K562 (cell line): ENCODE measurements around the gene IRF3. TPM values are rescaled to one million over a fixed set of nuclear protein-coding genes. Genes with fewer than 3 reads are reported as not detected.

Experiments
- BMI1 ChIP-seq: fragments of 150-350 bp; IDR thresholded peaks from 2 replicates; pipeline ENCODE4 v1.6.1; 2014; ENCODE audit warnings: low read length
- CEBPB ChIP-seq: fragments of 450-650 bp; IDR thresholded peaks from 2 replicates; pipeline ENCODE4 v1.6.1; 2016; ENCODE audit warnings: missing genetic modification characterization, missing compliant biosample characterization
- EGR1 ChIP-seq: fragments of 450-650 bp; conservative IDR thresholded peaks from 2 replicates; pipeline ENCODE4 v1.6.1; 2017; ENCODE audit warnings: mild to moderate bottlenecking
- HDAC2 ChIP-seq: fragments of 450-650 bp; IDR thresholded peaks from 2 replicates; pipeline ENCODE4 v1.6.1; 2016; ENCODE audit warnings: mild to moderate bottlenecking
- JUND ChIP-seq, 2 experiments: IDR thresholded peaks; 2 replicates in 1 of 2; 3 replicates in 1 of 2; pipeline ENCODE4 v1.6.1; 2011; ENCODE audit warnings: borderline replicate concordance in 2 of 2, low read depth in 2 of 2, low read length in 2 of 2, improper control_type of control experiment in 1 of 2, missing biosample characterization in 1 of 2, missing genetic modification characterization in 1 of 2, missing genetic modification reagents in 1 of 2
- RAD21 ChIP-seq, 2 experiments: fragments of 250-450 bp in 1 of 2; fragments of 450-650 bp in 1 of 2; sonication (Bioruptor Pico) in 1 of 2; formaldehyde crosslinking in 1 of 2; IDR thresholded peaks in 1 of 2; conservative IDR thresholded peaks in 1 of 2; 2 replicates each; pipeline versions ENCODE4 v1.4.0 to v1.8.0; 2020 to 2022; ENCODE audit warnings: mild to moderate bottlenecking in 2 of 2, moderate library complexity in 1 of 2
- SIN3B ChIP-seq: fragments of 450-650 bp; IDR thresholded peaks from 2 replicates; pipeline ENCODE4 v1.6.1; 2017; ENCODE audit warnings: low read depth, mild to moderate bottlenecking, moderate library complexity
- SMC3 ChIP-seq: conservative IDR thresholded peaks from 2 replicates; pipeline ENCODE4 v1.6.1; 2011; ENCODE audit warnings: low read depth, low read length, improper control_type of control experiment; ENCODE audit not compliant: insufficient read depth
- SREBF2 ChIP-seq: sonication (generic); formaldehyde crosslinking; IDR thresholded peaks from 2 replicates; pipeline ENCODE4 v1.4.0; 2020; ENCODE audit warnings: mild to moderate bottlenecking, missing genetic modification reagents
- TCF15 ChIP-seq: fragments of 250-450 bp; sonication (Bioruptor Pico); IDR thresholded peaks from 2 replicates; pipeline ENCODE4 v1.8.0; 2022; ENCODE audit warnings: moderate library complexity, mild to moderate bottlenecking, inconsistent platforms
- THRAP3 ChIP-seq: fragments of 450-650 bp; IDR thresholded peaks from 2 replicates; pipeline ENCODE4 v1.6.1; 2016; ENCODE audit warnings: mild to moderate bottlenecking, inconsistent platforms, borderline replicate concordance
- YY1 ChIP-seq, 3 experiments: IDR thresholded peaks; 2 replicates each; pipeline ENCODE4 v1.6.1; 2011; ENCODE audit warnings: low read length in 2 of 3, mild to moderate bottlenecking in 2 of 3, moderate library complexity in 2 of 3, borderline replicate concordance in 1 of 3, control low read depth in 1 of 3, low read depth in 1 of 3; ENCODE audit not compliant: insufficient read depth in 3 of 3, insufficient replicate concordance in 2 of 3, control insufficient read depth in 1 of 3, insufficient read length in 1 of 3; ENCODE audit errors: extremely low read depth in 1 of 3
- ZFP36 ChIP-seq: fragments of 150-350 bp; IDR thresholded peaks from 2 replicates; pipeline ENCODE4 v1.6.1; 2018; ENCODE audit warnings: low read length, low read depth; ENCODE audit not compliant: partially characterized antibody
- ZNF584 ChIP-seq: fragments of 200-800 bp; sonication (Bioruptor generic); IDR thresholded peaks from 2 replicates; pipeline ENCODE4 v1.6.1; 2016; ENCODE audit warnings: low read depth, mild to moderate bottlenecking, missing genetic modification characterization, missing compliant biosample characterization
- ZNF699 ChIP-seq: fragments of 250-450 bp; sonication (Bioruptor Pico); IDR thresholded peaks from 2 replicates; pipeline ENCODE4 v1.8.0; 2021; ENCODE audit warnings: mild to moderate bottlenecking, moderate library complexity; ENCODE audit not compliant: insufficient replicate concordance
- ZNF75A ChIP-seq: fragments of 450-650 bp; formaldehyde crosslinking; IDR thresholded peaks from 2 replicates; pipeline ENCODE4 v1.4.0; 2020; ENCODE audit warnings: mild to moderate bottlenecking
- ZNF766 ChIP-seq: fragments of 200-800 bp; sonication (Bioruptor generic); conservative IDR thresholded peaks from 2 replicates; pipeline ENCODE4 v1.6.1; 2016; ENCODE audit warnings: missing genetic modification characterization, missing compliant biosample characterization
- polyA plus RNA-seq, 8 experiments: library from polyadenylated mRNA; depleted of rRNA in 4 of 8; stranded (reverse) in 5 of 8; unstranded in 3 of 8; fragments of >200 nt; fragmentation: Nextera tagmentation in 2 of 8; fragmentation: Illumina TruSeq in 1 of 8; extraction: Ambion mirVana in 2 of 8; extraction: Trizol in 1 of 8; gene quantifications; 2 replicates each; pipeline versions ENCODE4 v1.2.1 to v1.2.3, GENCODE V29; 2011 to 2014; ENCODE audit warnings: inconsistent platforms in 1 of 8, missing spikeins in 1 of 8
- total RNA-seq, 7 experiments: library from RNA; depleted of rRNA in 6 of 7; stranded (reverse); fragments of >200 nt in 6 of 7; fragmentation: Illumina TruSeq in 2 of 7; extraction: Trizol in 2 of 7; gene quantifications; 2 replicates each; pipeline versions ENCODE4 v1.2.1 to v1.2.3, GENCODE V29; 2011 to 2021; ENCODE audit warnings: low replicate concordance in 1 of 7
- TF ChIP-seq, protein P1 (sequence below): fragments of 200-800 bp; sonication (Bioruptor generic); IDR thresholded peaks from 2 replicates; pipeline ENCODE4 v1.6.1; 2017; ENCODE audit warnings: missing genetic modification characterization, missing compliant biosample characterization
- TF ChIP-seq, protein P2 (sequence below): fragments of 250-450 bp; sonication (Bioruptor Pico); IDR thresholded peaks from 2 replicates; pipeline ENCODE4 v1.5.0; 2021

IRF3 gene
- total and polyA plus RNA-seq, 9 of the 15 experiments (the other 6 are each of a cell fraction or from before 2014, with no cell fraction given), result 7.5 to 145 (median 65.4) TPM

GRCh38 chr19:49677901-49678674, 12.4 kb upstream of the IRF3 start (continued):
- TF ChIP-seq RAD21 (CRISPR knock-in tag; conservative IDR thresholded peaks at IDR 0.05 in 1 of 2, IDR thresholded peaks at IDR 0.05 in 1 of 2) (peak; percentile 60 to 73), ZNF584 (no peak), BMI1 (no peak), SREBF2 (CRISPR knock-in tag) (no peak), YY1 (IDR thresholded peaks at IDR 0.05; ENCODE audit: borderline replicate concordance in 1 of 3, control insufficient read depth in 1 of 3, extremely low read depth in 1 of 3, insufficient read depth in 3 of 3, insufficient read length in 1 of 3, insufficient replicate concordance in 2 of 3, low read depth in 1 of 3, low read length in 2 of 3) (peak in 2 of 3 experiments; percentile 46 to 52), ZNF699 (no peak), CEBPB (tag) (peak; percentile 58; the same call in 1 of the 2 replicates), HDAC2 (0 out of 2 replicates have a peak, but pooled peaks have one; percentile 25), SIN3B (0 out of 2 replicates have a peak, but pooled peaks have one; percentile 19), ZNF75A (CRISPR knock-in tag) (no peak), ZNF766 (peak; percentile 55; the same call in 1 of the 2 replicates), ZFP36 (no peak), SMC3 (peak; percentile 47), EGR1 (peak; percentile 38; the same call in 1 of the 2 replicates), THRAP3 (no peak), TCF15 (CRISPR knock-in tag) (no peak), JUND (IDR thresholded peaks at IDR 0.05; ENCODE audit: borderline replicate concordance, low read depth, low read length) (0 out of 2 replicates have a peak, but pooled peaks have one; percentile 6), JUND (tag; IDR thresholded peaks at IDR 0.05; ENCODE audit: borderline replicate concordance, low read depth, low read length) (no peak; the same call in 2 of the 3 replicates)
- TF ChIP-seq, protein P1, sequence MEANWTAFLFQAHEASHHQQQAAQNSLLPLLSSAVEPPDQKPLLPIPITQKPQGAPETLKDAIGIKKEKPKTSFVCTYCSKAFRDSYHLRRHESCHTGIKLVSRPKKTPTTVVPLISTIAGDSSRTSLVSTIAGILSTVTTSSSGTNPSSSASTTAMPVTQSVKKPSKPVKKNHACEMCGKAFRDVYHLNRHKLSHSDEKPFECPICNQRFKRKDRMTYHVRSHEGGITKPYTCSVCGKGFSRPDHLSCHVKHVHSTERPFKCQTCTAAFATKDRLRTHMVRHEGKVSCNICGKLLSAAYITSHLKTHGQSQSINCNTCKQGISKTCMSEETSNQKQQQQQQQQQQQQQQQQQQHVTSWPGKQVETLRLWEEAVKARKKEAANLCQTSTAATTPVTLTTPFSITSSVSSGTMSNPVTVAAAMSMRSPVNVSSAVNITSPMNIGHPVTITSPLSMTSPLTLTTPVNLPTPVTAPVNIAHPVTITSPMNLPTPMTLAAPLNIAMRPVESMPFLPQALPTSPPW (CRISPR knock-in tag), result no peak
- TF ChIP-seq, protein P2, sequence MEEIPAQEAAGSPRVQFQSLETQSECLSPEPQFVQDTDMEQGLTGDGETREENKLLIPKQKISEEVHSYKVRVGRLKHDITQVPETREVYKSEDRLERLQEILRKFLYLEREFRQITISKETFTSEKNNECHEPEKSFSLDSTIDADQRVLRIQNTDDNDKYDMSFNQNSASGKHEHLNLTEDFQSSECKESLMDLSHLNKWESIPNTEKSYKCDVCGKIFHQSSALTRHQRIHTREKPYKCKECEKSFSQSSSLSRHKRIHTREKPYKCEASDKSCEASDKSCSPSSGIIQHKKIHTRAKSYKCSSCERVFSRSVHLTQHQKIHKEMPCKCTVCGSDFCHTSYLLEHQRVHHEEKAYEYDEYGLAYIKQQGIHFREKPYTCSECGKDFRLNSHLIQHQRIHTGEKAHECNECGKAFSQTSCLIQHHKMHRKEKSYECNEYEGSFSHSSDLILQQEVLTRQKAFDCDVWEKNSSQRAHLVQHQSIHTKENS, result no peak
